ENCODE measurements around the gene JPH4.
A peak's percentile ranks its signal among the peaks of the same experiment; 100 is the strongest.

JPH4 gene

GRCh38 chr14:23580948-23581281 lies 2.3 kb upstream of the JPH4 start:
- no peak for FAIRE-seq
- no peak for DNase-seq (ENCODE audit: low spot score)

- FAIRE-seq (no peak), DNase-seq (ENCODE audit: low spot score) (no peak)
Observed at GRCh38 chr14:23580152-23580926, 1.7 kb upstream of the JPH4 start.

- DNase-seq (ENCODE audit: low spot score) = no peak
- no peak for FAIRE-seq
Observed at GRCh38 chr14:23579739-23580138, 1.1 kb upstream of the JPH4 start.

GRCh38 chr14:23579311-23579630 lies 681 bp upstream of the JPH4 start:
- DNase-seq (ENCODE audit: low spot score) (no peak), FAIRE-seq (no peak)

GRCh38 chr14:23577710-23578392 lies 739 bp downstream of the JPH4 start:
- no peak for DNase-seq (ENCODE audit: low spot score)

GRCh38 chr14:23577004-23577681 lies 1.4 kb downstream of the JPH4 start:
- DNase-seq (ENCODE audit: low spot score) (no peak), FAIRE-seq (no peak)

More at GRCh38 chr14:23577710-23578392, 739 bp downstream of the JPH4 start:
- FAIRE-seq = no peak

GRCh38 chr14:23573384-23574015 lies 5.1 kb downstream of the JPH4 start:
- DNase-seq (ENCODE audit: low spot score) = no peak
- no peak for FAIRE-seq

GRCh38 chr14:23572836-23573235 lies 5.8 kb downstream of the JPH4 start:
- no peak for DNase-seq (ENCODE audit: low spot score)

GRCh38 chr14:23572524-23572828 lies 6.1 kb downstream of the JPH4 start:
- no peak for DNase-seq (ENCODE audit: low spot score)
- peak; percentile 40 for FAIRE-seq

More at GRCh38 chr14:23572836-23573235, 5.8 kb downstream of the JPH4 start:
- FAIRE-seq = peak; percentile 9

- no peak for FAIRE-seq
- DNase-seq (ENCODE audit: low spot score) = no peak
Observed at GRCh38 chr14:23571701-23572523, 6.7 kb downstream of the JPH4 start.

GRCh38 chr14:23570806-23571483 lies 7.6 kb downstream of the JPH4 start:
- DNase-seq (ENCODE audit: low spot score) (no peak), FAIRE-seq (no peak)

- DNase-seq (ENCODE audit: low spot score) (no peak), FAIRE-seq (no peak)
Observed at GRCh38 chr14:23569443-23570151, 9.0 kb downstream of the JPH4 start.

- DNase-seq (ENCODE audit: low spot score) = no peak
- no peak for FAIRE-seq
Observed at GRCh38 chr14:23568600-23569331, 9.8 kb downstream of the JPH4 start.

GRCh38 chr14:23568021-23568599 lies 10.5 kb downstream of the JPH4 start:
- no peak for FAIRE-seq
- DNase-seq (ENCODE audit: low spot score) = no peak

- FAIRE-seq (no peak), DNase-seq (ENCODE audit: low spot score) (peak; percentile 91)
Observed at GRCh38 chr14:23567186-23568020, 11.2 kb downstream of the JPH4 start, which contains the start of gene AP1G2. Gene AP1G2, minus strand, starts transcription at chr14:23567791. Its CDS starts 477 bp downstream, at chr14:23567314.

GRCh38 chr14:23566778-23567185 lies 11.8 kb downstream of the JPH4 start:
- FAIRE-seq (no peak), DNase-seq (ENCODE audit: low spot score) (no peak)

GRCh38 chr14:23566112-23566777 lies 12.3 kb downstream of the JPH4 start:
- FAIRE-seq (no peak), DNase-seq (ENCODE audit: low spot score) (no peak)

- no peak for DNase-seq (ENCODE audit: low spot score)
- FAIRE-seq = no peak
Observed at GRCh38 chr14:23565626-23566025, 13.0 kb downstream of the JPH4 start.

All from urothelium cell line (cell line).